OCI-LY3 (cell line): ENCODE measurements around the gene ZNF407.

Experiments used
- H2AFZ ChIP-seq: fragments of 200-600, 300-600 bp; shearing (Covaris generic); 2 replicates; pipeline ENCODE4 v1.6.0; 2014; ENCODE audit warnings: antibody characterized with exemption, low read depth, low read length
- H3K27ac ChIP-seq: fragments of 200-600, 300-600 bp; sonication (generic); 2 replicates; pipeline ENCODE4 v1.5.1; 2014; ENCODE audit warnings: mild to moderate bottlenecking, low read length, moderate library complexity, mixed read lengths
- H3K27me3 ChIP-seq: fragments of 200-600, 300-600 bp; sonication (generic); 2 replicates; pipeline ENCODE4 v1.6.1; 2014; ENCODE audit warnings: low read depth, low read length, mixed read lengths
- H3K36me3 ChIP-seq: fragments of 200-600, 300-600 bp; sonication (generic); replicated peaks from 2 replicates; pipeline ENCODE3; 2014; ENCODE audit warnings: low read depth, low read length, mixed read lengths
- H3K4me1 ChIP-seq: fragments of 300-600, 200-600 bp; sonication (generic); 2 replicates; pipeline ENCODE4 v1.6.1; 2014; ENCODE audit warnings: low read length, mixed read lengths
- H3K4me2 ChIP-seq: fragments of 200-600, 300-600 bp; sonication (generic); 2 replicates; pipeline ENCODE4 v1.6.1; 2014; ENCODE audit warnings: low read length, mixed read lengths
- H3K4me3 ChIP-seq: fragments of 300-600, 200-600 bp; sonication (generic); 2 replicates; pipeline ENCODE4 v1.5.1; 2014; ENCODE audit warnings: antibody characterized with exemption, mild to moderate bottlenecking, low read length, moderate library complexity
- H3K79me2 ChIP-seq: fragments of 300-600, 200-600 bp; shearing (Covaris generic); 2 replicates; pipeline ENCODE4 v1.6.1; 2014; ENCODE audit warnings: mild to moderate bottlenecking, low read length, mixed read lengths
- H3K9ac ChIP-seq: fragments of 300-600, 200-600 bp; shearing (Covaris generic); 2 replicates; pipeline ENCODE4 v1.6.0; 2014; ENCODE audit warnings: mild to moderate bottlenecking, low read length, moderate library complexity
- H3K9me3 ChIP-seq: fragments of 200-600, 300-600 bp; shearing (Covaris generic); 2 replicates; pipeline ENCODE4 v1.6.1; 2014; ENCODE audit warnings: low read length, mixed read lengths; ENCODE audit not compliant: insufficient read depth
- H4K20me1 ChIP-seq: fragments of 200-600, 300-600 bp; sonication (generic); 2 replicates; pipeline ENCODE4 v1.6.1; 2016; ENCODE audit warnings: low read length, mixed read lengths; ENCODE audit not compliant: insufficient read depth
- EZH2phosphoT487 ChIP-seq: fragments of 200-600 bp; shearing (Covaris generic); IDR thresholded peaks from 2 replicates; pipeline ENCODE4 v1.6.1; 2018; ENCODE audit warnings: antibody characterized with exemption, mixed run types, low read depth
- TF ChIP-seq, protein P1 (sequence below): fragments of 200-600, 300-600 bp; sonication (generic); IDR thresholded peaks from 2 replicates; pipeline ENCODE4 v1.5.1; 2014; ENCODE audit warnings: antibody characterized with exemption, low read length, low read depth

The ZNF407 gene

DNA sequence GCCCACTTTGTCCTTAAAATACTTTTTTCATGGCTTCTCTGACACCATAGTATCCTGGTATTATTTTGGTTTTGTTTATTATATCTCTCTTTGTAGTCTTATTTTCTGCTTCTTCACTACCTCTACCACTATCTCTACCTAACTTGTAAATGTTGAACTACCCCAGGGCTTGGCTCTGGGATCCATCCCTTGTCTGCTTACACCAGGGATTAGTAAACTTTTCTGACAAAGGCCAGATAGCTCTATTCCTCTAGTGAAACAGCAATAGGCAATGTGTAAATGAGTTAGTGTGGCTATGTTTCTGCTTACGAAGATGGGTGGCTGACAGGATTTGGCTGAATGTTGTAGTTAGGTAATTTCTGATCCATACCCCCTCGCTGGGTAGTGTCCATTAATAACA is 76.8 kb downstream of the ZNF407 start:
- TF ChIP-seq EZH2phosphoT487: no peak
- TF ChIP-seq, protein P1, sequence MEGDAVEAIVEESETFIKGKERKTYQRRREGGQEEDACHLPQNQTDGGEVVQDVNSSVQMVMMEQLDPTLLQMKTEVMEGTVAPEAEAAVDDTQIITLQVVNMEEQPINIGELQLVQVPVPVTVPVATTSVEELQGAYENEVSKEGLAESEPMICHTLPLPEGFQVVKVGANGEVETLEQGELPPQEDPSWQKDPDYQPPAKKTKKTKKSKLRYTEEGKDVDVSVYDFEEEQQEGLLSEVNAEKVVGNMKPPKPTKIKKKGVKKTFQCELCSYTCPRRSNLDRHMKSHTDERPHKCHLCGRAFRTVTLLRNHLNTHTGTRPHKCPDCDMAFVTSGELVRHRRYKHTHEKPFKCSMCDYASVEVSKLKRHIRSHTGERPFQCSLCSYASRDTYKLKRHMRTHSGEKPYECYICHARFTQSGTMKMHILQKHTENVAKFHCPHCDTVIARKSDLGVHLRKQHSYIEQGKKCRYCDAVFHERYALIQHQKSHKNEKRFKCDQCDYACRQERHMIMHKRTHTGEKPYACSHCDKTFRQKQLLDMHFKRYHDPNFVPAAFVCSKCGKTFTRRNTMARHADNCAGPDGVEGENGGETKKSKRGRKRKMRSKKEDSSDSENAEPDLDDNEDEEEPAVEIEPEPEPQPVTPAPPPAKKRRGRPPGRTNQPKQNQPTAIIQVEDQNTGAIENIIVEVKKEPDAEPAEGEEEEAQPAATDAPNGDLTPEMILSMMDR: no peak
- H3K4me3 ChIP-seq: no peak overlapping the region
- H3K36me3 ChIP-seq: peaks cover 17% of the 10 kb centered on the region

DNA sequence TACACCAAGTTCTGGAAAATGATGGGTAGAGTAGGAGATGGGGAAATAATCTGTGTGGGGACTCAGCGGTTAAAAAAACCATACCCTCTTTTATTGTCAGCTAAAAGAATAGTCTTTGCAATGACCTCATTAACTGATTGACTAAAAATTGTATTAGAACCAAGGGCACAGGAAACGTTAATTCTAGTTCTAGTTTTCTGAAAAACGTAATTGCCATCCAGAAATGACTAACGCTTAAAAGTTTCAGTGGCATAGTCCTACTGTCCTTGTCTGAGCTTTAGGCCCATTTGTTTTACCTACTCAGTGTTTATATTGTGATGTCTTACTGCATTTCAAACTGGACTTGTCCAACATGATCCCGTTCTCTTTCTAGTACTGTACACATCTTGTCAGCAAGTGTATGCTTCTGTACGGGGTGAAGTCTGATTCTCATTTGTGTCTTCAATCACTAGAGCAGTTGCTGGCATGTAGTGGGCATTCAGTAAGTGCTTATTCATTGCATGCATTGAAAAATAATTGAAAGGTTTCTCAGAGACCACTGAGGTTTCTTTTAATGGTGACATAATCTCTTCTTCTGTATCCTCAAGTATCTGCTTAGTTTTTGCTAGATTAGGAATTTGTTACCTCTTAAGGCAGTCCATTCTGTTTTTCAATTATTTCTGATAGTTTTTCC is 81.5 kb downstream of the ZNF407 start:
- H3K4me3 ChIP-seq: no peak overlapping the region
- peaks cover 21% of the 10 kb centered on the region for H3K36me3 ChIP-seq
- no peak for TF ChIP-seq EZH2phosphoT487
- TF ChIP-seq, protein P1: no peak
- no peak overlapping the region for H3K9ac ChIP-seq
- peaks cover 9% of the 10 kb centered on the region; the same call in 1 of the 2 replicates for H4K20me1 ChIP-seq
- H3K9me3 ChIP-seq: peaks cover 11% of the 10 kb centered on the region; the same call in 1 of the 2 replicates
- H3K79me2 ChIP-seq: no peaks in the 10 kb centered on the region
- peaks cover 13% of the 10 kb centered on the region for H3K4me1 ChIP-seq
- H3K27ac ChIP-seq: no peak overlapping the region
- peak overlapping the region; percentile 2; the same call in 1 of the 2 replicates for H3K4me2 ChIP-seq
- no peaks in the 10 kb centered on the region for H3K27me3 ChIP-seq
- H2AFZ ChIP-seq: no peak overlapping the region

More for the DNA sequence above, 76.8 kb downstream of the ZNF407 start:
- no peak overlapping the region for H2AFZ ChIP-seq
- no peaks in the 10 kb centered on the region for H3K79me2 ChIP-seq
- H3K9ac ChIP-seq: no peak overlapping the region
- H3K9me3 ChIP-seq: peaks cover 11% of the 10 kb centered on the region; the same call in 1 of the 2 replicates
- H3K4me2 ChIP-seq: no peak overlapping the region
- H3K4me1 ChIP-seq: peaks cover 12% of the 10 kb centered on the region
- peaks cover 5% of the 10 kb centered on the region; the same call in 1 of the 2 replicates for H4K20me1 ChIP-seq
- H3K27ac ChIP-seq: no peak overlapping the region
- no peaks in the 10 kb centered on the region for H3K27me3 ChIP-seq

- no peaks in the 10 kb centered on the region for H3K27me3 ChIP-seq
- no peak overlapping the region for H3K9ac ChIP-seq
- H3K36me3 ChIP-seq: peaks cover 21% of the 10 kb centered on the region
- no peaks in the 10 kb centered on the region for H3K79me2 ChIP-seq
- peaks cover 11% of the 10 kb centered on the region; the same call in 1 of the 2 replicates for H3K9me3 ChIP-seq
- no peak overlapping the region for H3K4me3 ChIP-seq
- H4K20me1 ChIP-seq: peaks cover 9% of the 10 kb centered on the region; the same call in 1 of the 2 replicates
- TF ChIP-seq, protein P1: no peak
- no peak for TF ChIP-seq EZH2phosphoT487
- H3K4me2 ChIP-seq: no peak overlapping the region
- no peak overlapping the region for H2AFZ ChIP-seq
- no peak overlapping the region for H3K27ac ChIP-seq
- peaks cover 13% of the 10 kb centered on the region for H3K4me1 ChIP-seq
These were observed 82.0 kb downstream of the ZNF407 start for GRCh38 chr18:74679679-74680076.

DNA sequence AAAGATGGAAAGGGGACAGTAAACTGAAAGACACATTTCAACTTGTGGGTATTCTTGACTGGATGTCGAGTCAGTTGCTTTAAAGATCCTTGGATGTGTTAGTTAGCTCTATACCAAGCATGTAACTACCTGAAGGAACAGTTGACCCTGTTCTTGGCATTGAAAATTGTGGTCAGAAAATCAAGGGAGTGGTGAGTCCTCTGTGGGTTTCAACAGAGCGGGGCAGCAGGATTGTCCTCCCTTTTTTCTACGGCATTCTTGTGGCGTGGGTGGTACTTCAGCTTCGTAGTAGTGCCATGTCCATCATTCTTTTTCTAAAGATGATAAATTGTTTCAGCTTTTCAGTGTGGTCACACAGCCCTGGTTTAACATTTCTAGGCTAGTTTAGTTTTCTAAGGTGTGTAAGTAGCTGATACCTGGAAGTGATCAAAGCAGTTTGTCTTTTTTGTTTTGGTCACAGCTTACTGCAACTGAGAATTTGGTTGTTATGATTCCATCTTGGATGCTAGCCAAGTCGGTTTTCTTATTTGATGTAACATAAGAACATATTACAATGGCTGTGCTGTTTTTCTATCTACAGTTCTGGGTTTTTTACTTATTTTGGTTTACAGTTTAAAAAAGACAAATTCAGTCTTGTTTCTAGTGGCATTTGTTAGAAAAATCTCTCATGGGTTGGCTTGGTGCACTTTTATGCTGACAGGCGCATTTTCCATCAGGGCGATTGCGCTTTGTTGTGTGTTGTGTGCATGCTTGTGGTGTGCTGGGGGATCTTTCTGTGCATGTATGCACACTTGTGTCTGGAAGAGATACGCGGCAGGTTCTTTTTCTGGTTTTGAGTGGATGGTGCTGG is 84.7 kb downstream of the ZNF407 start:
- Histone ChIP-seq H3K4me3 (no peak overlapping the region), H4K20me1 (peaks cover 9% of the 10 kb centered on the region; the same call in 1 of the 2 replicates), H3K27me3 (no peaks in the 10 kb centered on the region), H3K4me2 (no peak overlapping the region), H3K79me2 (no peaks in the 10 kb centered on the region), H3K27ac (no peak overlapping the region), H3K9me3 (peaks cover 10% of the 10 kb centered on the region; the same call in 1 of the 2 replicates), H2AFZ (no peak overlapping the region), H3K4me1 (peaks cover 13% of the 10 kb centered on the region), H3K9ac (no peak overlapping the region), H3K36me3 (peaks cover 15% of the 10 kb centered on the region)
- TF ChIP-seq, protein P1: no peak
- TF ChIP-seq EZH2phosphoT487: no peak
